HTERT RPE-1 (cell line): ENCODE data around the gene SIK1.
"Not testable (repeated sequence)": the region's sequence is repeated elsewhere in the genome, so short reads cannot be mapped to it uniquely, and the experiment has no call there.

ENCODE experiments used
- in situ Hi-C: fragments of 300-500 bp; cut with MboI; formaldehyde crosslinking; loops from 4 replicates; pipeline ENCODE4 v1.14.3; 2020; ENCODE audit warnings: low sequenced_read_pairs

SIK1 gene

GRCh38 chr21:43426404-43427241 is at the start of gene SIK1:
Gene SIK1 (minus strand): TSS chr21:43427131. CDS start chr21:43426178, 953 bp downstream.
- in situ Hi-C loops: not testable (repeated sequence)

GRCh38 chr21:43471597-43472242 is 44.8 kb upstream of the SIK1 start:
- in situ Hi-C loops: not testable (repeated sequence)

- in situ Hi-C loops: not testable (repeated sequence)
These were observed 43.0 kb upstream of the SIK1 start for GRCh38 chr21:43469719-43470458.

GRCh38 chr21:43467785-43468184 is 40.9 kb upstream of the SIK1 start:
- in situ Hi-C loops: no loop called here

GRCh38 chr21:43465159-43465558 is 38.2 kb upstream of the SIK1 start:
- in situ Hi-C loops: not testable (repeated sequence)

GRCh38 chr21:43463498-43464261 is 36.7 kb upstream of the SIK1 start:
- in situ Hi-C loops: not testable (repeated sequence)

- in situ Hi-C loops: not testable (repeated sequence)
These were observed 36.0 kb upstream of the SIK1 start for GRCh38 chr21:43462932-43463331.

GRCh38 chr21:43460475-43460874 is 33.5 kb upstream of the SIK1 start:
- in situ Hi-C loops: not testable (repeated sequence)

GRCh38 chr21:43458995-43459394 is 32.1 kb upstream of the SIK1 start:
- in situ Hi-C loops: not testable (repeated sequence)

- in situ Hi-C loops: not testable (repeated sequence)
These were observed 29.8 kb upstream of the SIK1 start for GRCh38 chr21:43456616-43457314.

- in situ Hi-C loops: not testable (repeated sequence)
These were observed 28.8 kb upstream of the SIK1 start for GRCh38 chr21:43455717-43456116.

GRCh38 chr21:43454176-43454575 is 27.2 kb upstream of the SIK1 start:
- in situ Hi-C loops: not testable (repeated sequence)

GRCh38 chr21:43451850-43452249 is 24.9 kb upstream of the SIK1 start:
- in situ Hi-C loops: not testable (repeated sequence)

GRCh38 chr21:43450287-43450686 is 23.4 kb upstream of the SIK1 start:
- in situ Hi-C loops: not testable (repeated sequence)

- in situ Hi-C loops: not testable (repeated sequence)
These were observed 20.5 kb upstream of the SIK1 start for GRCh38 chr21:43447353-43447977.

GRCh38 chr21:43446277-43446932 is 19.5 kb upstream of the SIK1 start:
- in situ Hi-C loops: not testable (repeated sequence)

- in situ Hi-C loops: not testable (repeated sequence)
These were observed 17.6 kb upstream of the SIK1 start for GRCh38 chr21:43444524-43444923.

GRCh38 chr21:43442571-43442970 is 15.6 kb upstream of the SIK1 start:
- in situ Hi-C loops: not testable (repeated sequence)
